HG03571 (cell line): ENCODE results near the gene GNB2.
A peak's percentile ranks its signal among the peaks of the same experiment; 100 is the strongest.
"Not testable (repeated sequence)": the region's sequence is repeated elsewhere in the genome, so short reads cannot be mapped to it uniquely, and the experiment has no call there.

Experiments
- ATAC-seq: cut with Tn5 transposase; IDR thresholded peaks from one replicate; pipeline ENCODE4 v1.9.1; 2021; ENCODE audit not compliant: unreplicated experiment

Gene GNB2

DNA sequence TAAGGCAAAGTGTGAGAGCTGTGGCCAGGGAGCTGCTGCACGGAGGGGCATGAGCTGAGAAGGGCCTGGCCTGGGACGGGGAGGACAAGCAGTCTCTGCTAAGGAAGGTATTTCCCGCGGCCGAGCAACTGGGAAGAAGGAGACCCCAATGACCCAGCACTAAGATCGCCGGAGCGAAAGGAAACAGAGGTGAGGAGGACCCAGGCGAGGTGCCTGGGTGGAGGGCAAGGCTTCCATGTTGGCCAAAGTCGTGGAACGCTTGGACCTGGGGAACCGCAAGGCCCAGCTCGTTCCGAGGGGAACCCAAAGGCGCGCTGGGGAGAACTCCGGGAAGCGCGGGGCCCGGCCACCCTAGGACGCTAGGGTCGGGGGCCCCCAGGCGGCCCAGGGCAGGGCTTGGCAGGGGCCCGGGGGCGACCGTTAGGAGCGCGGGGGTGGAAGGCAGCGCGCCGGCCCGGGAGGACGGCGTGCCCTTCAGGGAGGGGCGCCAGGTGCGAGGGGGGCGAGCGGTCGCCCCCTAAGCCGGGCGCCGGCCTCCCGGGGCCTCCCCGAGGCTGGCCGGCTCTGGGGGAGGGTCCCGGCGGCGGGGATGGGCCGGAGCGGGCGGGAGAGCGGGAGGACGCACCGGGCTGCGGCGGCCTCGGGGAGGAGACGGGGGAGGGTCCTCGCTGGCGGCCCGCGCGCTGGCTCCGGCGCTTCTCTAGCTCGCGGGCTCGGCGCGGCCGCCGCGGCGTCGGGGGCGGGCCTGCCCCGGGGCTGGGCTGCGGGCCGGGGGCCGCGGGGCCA, 20.0 kb downstream of the GNB2 start:
- peak; percentile 16 for ATAC-seq

DNA sequence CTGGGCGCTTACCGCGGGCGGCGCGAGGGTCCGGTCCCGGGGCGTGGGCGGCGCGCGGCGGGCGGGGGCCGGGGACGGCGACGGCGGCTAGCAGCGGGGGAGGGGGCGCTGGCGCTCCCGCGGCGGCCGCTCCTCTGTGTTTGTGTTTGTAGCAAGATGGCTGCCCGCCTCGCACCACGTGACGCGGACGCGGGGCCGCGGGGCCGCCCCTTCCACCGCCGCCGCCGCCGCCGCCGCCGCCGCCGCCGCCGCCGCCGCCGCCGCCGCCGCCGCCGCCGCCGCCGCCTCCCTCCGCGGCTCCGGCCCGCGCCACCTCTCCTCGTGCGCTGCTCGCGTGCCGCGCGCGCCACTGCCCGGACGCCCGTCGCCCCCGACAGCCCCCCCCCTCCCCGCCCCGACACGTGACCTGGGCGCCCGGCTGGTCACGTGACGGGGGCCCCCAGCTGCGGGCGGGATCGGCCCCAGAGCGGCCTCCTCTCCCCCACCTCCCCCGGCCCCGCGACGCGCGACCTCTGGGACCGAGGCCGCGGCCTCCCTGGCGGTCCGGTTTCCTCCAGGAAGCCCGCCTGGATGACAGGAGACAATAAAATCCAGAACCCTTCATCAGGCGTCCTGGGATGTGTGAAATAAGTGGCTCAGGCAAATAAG, 20.7 kb downstream of the GNB2 start, which contains the start of gene GIGYF1:
TSS of gene GIGYF1 (minus strand) at position 153 of the 648 bp plus-strand sequence. CDS start 6,012 bp downstream, outside the sequence.
- ATAC-seq: peak; percentile 36

DNA sequence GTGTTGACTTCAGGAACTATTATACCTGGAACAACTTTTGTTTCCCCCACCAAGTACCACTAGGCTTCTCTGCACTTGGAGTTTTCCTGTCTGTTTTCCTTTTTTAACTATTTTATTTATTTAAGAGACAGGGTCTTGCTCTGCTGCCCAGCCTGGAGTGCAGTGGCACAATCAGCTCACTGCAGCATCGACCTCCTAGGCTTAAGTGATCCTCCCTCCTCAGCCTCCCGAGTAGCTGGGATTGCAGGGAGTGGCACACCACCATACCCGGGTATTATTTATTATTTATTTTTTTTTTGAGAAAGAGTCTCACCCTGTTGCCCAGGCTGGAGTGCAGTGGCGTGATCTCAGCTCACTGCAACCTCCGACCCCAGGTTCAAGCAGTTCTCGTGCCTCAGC, 22.6 kb downstream of the GNB2 start:
- no peak for ATAC-seq

DNA sequence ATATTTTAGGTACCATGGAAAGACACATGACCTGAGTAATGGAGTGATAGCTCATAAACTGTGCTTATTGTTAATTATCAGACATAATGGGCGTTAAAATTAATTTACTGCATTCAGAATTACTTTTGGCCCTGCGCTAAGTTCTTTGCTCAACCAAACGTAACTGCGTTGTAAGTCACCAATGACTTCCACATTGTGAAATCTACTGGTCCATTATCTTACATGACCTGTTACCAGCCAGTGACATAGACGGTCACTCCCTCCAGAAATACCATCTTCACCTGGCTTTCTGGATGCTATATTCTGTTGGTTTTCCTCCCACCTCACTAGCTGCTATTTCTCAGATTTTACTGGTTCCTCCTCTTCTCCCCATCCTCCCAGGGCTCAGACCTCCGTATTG, 25.5 kb downstream of the GNB2 start:
- no peak for ATAC-seq

DNA sequence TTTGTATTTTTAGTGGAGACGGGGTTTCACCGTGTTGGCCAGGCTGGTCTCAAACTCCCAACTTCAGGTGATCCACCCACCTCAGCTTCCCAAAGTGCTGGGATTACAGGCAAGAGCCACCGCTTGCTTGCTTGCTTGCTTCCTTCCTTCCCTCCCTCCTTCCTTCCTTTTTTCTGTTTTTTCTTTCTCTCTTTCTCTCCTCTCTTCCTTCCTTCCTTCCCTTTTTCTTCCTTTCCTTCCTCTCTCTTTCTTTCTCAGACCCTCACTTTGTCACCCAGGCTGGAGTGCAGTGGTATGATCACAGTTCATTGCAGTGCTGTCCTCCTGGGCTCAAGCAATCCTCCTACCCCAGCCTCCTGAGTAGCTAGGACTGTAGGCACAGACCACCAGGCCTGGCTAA, 27.5 kb downstream of the GNB2 start:
- ATAC-seq: not testable (repeated sequence)

DNA sequence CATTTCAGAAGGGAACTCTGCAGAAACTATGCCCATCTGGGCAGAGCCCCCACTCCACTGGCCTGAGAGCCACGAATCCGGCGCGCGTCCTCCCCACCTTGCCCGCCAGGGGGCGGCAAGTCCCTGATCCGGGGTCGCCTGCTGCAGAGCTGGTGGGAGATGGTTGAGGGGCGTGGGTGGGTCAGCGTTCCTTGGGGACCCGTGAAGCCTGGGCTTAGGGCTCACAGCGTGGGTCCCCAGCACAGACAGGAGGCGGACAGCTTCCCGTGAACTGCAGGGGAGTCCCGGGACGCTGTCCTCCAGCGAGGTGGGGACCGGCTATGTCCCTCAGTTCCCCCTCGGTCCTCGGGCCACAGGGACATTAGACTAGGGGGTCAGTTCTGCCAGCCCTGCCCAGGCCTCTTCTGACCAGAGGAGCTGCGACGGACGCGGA, 31.8 kb downstream of the GNB2 start:
- ATAC-seq: peak; percentile 63

DNA sequence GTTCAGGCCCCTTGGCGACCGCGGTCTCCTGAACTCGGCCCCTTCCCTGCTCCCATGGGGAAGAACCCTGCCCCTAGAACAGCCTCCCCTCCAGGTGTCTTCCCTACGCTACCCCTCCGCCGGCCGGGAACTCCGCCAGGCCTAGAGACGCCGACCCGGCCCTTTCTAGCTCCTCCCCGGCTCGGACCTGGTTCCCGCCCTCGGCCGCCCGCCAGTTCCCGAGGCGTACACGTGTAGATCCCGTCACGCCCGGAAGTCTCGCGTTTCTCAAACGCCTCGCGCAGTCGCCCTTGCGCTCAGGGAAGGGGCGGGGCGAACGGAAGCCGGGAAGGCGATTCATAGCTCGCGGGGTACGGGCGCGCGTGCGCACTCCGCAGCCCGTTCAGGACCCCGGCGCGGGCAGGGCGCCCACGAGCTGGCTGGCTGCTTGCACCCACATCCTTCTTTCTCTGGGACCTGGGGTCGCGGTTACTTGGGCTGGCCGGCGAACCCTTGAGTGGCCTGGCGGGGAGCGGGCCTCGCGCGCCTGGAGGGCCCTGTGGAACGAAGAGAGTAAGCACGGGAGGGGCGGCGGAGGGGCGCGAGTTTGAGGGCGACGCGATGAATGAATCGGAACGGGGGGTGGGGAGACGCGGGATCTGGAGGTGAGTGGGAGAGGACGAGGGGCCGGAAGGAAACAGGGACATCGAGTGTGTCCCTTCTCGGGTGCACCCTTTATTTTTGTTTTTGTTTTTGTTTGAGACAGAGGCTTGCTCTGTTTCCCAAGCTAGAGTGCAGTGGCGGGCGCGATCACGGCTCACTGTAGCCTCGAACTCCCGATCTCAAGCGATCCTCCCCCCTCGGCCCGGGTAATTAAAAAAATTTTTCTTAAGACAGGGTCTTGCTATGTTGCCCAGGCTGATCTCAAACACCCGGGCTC, 32.5 kb downstream of the GNB2 start, which contains the start of gene POP7:
TSS of gene POP7 (plus strand) at position 369 of the 919 bp plus-strand sequence. CDS start 710 bp downstream, outside the sequence.
- peak; percentile 85 for ATAC-seq

DNA sequence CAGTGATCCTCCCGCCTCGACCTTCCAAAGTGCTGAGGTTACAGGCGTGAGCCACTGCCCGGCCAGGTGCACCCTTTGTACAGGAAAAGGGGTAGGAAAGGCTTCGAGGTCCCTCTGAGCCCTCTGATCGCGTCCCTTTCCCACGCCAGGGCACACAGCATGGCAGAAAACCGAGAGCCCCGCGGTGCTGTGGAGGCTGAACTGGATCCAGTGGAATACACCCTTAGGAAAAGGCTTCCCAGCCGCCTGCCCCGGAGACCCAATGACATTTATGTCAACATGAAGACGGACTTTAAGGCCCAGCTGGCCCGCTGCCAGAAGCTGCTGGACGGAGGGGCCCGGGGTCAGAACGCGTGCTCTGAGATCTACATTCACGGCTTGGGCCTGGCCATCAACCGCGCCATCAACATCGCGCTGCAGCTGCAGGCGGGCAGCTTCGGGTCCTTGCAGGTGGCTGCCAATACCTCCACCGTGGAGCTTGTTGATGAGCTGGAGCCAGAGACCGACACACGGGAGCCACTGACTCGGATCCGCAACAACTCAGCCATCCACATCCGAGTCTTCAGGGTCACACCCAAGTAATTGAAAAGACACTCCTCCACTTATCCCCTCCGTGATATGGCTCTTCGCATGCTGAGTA, 33.3 kb downstream of the GNB2 start:
- no peak for ATAC-seq

DNA sequence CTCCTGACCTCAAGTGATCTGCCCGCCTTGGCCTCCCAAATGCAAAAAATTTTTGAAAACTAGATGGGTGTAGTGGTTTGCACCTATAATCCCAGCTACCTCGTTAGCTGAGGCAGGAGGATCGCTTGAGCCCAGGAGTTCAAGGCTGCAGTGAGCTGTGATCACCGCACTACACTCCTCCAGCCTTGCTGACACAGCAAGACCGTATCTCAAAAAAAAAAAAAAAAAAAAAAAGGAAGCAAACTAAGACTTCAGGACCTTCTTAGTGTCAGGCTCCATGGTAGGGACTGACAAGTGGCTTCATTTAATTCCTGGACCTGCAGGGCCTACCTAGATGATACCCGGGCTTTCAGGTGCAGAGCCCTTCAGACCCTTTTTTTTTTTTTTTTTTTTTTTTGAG, 34.9 kb downstream of the GNB2 start:
- ATAC-seq: no peak

DNA sequence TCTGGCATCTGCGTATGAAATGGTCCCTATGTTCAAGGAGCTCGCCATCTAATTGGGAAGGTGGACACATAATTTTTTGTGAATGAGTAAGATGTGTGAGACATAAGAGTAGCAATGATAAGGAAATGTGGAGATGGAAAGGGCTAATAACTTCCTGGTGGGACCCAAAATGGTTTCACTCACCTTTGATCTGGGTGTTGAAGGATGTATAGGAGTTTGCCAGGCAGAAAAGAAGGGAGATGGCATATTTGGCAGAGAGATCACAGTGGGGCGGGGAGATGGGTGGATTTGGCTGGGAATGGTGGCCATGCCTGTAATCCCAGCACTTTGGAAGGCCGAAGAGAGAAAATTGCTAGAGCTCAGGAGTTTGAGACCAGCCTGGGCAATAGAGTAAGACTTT, 36.9 kb downstream of the GNB2 start:
- no peak for ATAC-seq

DNA sequence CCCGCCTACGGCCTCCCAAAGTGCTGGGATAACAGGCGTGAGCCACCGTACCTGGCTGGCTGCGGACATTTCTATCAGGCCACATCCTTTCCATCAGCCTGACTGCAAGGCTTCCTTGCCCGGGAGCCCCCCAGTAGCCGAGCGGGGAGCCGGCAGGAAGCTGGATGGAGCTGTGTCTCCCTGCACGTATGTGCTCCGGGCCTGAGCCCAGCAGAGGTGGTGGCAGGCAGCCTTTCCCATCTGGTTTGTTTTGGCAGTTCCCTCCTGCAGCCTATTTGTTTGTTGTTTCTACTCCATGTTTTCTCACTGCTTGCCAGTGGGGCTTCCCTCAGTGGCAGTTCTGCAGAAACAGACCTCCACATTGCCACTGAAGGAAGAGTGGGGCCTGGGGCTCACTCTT, 37.8 kb downstream of the GNB2 start:
- ATAC-seq: no peak

DNA sequence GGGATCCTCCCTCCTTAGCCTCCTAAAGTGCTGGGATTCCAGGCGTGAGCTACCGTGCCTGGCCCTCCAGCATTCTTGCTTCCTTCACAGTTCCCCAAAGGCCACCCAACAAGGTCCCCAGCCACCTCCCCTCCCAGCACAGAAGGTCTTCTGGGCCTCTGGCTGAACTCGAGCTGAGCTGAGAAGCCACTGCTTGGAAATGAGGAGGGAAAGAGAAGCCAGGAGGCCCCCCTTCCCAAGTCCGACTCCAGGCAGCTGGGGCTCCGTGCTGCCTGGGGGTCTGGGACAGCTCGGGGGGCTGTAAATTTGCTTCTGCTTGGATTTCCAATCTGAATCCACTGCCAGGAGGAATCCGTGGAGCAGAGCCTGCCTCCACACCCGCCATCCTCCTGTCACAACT, 41.2 kb downstream of the GNB2 start:
- ATAC-seq: no peak

DNA sequence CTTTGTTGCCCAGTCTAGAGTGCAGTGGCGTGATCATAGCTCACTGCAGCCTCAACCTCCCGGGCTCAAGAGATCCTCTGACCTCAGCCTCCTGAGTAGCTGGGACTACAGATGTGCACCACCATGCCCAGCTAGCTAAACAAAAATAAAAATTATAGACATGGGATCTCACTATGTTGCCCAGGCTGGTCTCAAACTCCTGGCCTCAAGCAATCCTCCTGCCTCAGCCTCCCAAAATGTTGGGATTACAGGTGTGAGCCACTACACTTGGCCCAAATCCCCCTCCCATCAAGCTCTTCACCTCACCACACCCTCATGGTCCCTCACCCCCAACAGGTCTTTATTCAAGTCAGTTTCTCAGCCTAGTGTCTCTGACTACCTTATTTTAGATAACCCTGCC, 43.5 kb downstream of the GNB2 start:
- ATAC-seq: not testable (repeated sequence)

DNA sequence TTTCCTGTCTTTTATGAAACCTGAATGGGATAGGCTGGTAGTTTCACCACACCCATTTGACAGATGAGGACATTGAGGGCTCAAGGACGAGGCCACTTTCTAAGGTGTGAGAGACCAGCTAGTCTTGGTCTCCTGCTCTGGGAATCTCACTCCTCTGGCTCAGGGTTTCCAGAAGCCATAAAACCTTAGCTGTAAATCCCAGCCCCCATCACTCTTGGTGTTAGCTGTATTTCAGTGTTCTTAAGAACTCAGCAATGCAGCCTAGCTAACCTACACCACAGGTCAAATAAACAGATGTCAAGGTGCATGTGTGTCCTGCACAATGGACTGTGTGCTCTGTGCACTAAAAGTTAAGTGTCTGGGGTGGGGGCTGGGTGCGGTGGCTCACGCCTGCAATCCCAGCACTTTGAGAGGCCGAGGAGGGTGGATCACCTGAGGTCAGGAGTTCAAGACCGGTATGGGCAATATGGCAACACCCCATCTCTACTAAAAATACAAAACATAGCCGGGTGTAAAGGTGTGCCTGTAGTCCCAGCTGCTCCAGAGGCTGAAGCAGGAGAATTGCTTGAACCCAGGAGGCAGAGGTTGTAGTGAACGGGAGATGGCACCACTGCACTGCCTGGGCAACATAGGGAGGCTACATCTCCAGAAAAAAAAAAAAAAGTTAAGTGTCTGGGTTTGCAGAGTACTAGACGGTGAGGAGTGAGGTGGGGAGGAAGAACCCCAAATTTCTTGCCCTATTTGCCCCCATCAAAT, 46.2 kb downstream of the GNB2 start:
- ATAC-seq: no peak

DNA sequence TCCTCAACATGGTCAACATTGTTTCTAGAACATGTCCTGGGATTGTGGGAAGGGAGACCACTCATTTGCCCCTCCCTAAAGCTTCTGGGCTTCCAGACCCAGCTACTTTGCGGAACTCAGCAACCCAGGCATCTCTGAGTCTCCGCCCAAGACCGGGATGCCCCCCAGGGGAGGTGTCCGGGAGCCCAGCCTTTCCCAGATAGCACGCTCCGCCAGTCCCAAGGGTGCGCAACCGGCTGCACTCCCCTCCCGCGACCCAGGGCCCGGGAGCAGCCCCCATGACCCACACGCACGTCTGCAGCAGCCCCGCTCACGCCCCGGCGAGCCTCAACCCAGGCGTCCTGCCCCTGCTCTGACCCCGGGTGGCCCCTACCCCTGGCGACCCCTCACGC, 46.7 kb downstream of the GNB2 start, which contains the start of gene EPO:
TSS of gene EPO (plus strand) at position 190 of the 392 bp plus-strand sequence. CDS start 513 bp downstream, outside the sequence.
- ATAC-seq: no peak

DNA sequence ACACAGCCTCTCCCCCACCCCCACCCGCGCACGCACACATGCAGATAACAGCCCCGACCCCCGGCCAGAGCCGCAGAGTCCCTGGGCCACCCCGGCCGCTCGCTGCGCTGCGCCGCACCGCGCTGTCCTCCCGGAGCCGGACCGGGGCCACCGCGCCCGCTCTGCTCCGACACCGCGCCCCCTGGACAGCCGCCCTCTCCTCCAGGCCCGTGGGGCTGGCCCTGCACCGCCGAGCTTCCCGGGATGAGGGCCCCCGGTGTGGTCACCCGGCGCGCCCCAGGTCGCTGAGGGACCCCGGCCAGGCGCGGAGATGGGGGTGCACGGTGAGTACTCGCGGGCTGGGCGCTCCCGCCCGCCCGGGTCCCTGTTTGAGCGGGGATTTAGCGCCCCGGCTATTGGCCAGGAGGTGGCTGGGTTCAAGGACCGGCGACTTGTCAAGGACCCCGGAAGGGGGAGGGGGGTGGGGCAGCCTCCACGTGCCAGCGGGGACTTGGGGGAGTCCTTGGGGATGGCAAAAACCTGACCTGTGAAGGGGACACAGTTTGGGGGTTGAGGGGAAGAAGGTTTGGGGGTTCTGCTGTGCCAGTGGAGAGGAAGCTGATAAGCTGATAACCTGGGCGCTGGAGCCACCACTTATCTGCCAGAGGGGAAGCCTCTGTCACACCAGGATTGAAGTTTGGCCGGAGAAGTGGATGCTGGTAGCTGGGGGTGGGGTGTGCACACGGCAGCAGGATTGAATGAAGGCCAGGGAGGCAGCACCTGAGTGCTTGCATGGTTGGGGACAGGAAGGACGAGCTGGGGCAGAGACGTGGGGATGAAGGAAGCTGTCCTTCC, 47.3 kb downstream of the GNB2 start:
- ATAC-seq: no peak

DNA sequence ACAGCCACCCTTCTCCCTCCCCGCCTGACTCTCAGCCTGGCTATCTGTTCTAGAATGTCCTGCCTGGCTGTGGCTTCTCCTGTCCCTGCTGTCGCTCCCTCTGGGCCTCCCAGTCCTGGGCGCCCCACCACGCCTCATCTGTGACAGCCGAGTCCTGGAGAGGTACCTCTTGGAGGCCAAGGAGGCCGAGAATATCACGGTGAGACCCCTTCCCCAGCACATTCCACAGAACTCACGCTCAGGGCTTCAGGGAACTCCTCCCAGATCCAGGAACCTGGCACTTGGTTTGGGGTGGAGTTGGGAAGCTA, 47.9 kb downstream of the GNB2 start:
- no peak for ATAC-seq

DNA sequence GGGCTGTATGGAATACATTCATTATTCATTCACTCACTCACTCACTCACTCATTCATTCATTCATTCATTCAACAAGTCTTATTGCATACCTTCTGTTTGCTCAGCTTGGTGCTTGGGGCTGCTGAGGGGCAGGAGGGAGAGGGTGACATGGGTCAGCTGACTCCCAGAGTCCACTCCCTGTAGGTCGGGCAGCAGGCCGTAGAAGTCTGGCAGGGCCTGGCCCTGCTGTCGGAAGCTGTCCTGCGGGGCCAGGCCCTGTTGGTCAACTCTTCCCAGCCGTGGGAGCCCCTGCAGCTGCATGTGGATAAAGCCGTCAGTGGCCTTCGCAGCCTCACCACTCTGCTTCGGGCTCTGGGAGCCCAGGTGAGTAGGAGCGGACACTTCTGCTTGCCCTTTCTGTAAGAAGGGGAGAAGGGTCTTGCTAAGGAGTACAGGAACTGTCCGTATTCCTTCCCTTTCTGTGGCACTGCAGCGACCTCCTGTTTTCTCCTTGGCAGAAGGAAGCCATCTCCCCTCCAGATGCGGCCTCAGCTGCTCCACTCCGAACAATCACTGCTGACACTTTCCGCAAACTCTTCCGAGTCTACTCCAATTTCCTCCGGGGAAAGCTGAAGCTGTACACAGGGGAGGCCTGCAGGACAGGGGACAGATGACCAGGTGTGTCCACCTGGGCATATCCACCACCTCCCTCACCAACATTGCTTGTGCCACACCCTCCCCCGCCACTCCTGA, 49.1 kb downstream of the GNB2 start:
- no peak for ATAC-seq
